Keratinocyte (primary cell): ENCODE measurements around the gene TGM4. TPM values are rescaled to one million over a fixed set of nuclear protein-coding genes. Genes with fewer than 3 reads are reported as not detected.

Experiments
- DNase-seq: peaks from one replicate; pipeline ENCODE4 v3.0.0-alpha.2; 2011; ENCODE audit warnings: low read depth, missing footprints, low spot score
- FAIRE-seq: peaks from 2 replicates; lab custom pipeline; 2011; peaks lifted over from hg19 to GRCh38; lab: Jason Lieb, UNC
- H2AFZ ChIP-seq: 2 replicates; pipeline ENCODE4 v1.6.0; 2012; ENCODE audit warnings: low read length, control low read depth, inconsistent platforms; ENCODE audit not compliant: control insufficient read depth
- H3K27ac ChIP-seq: 2 replicates; pipeline ENCODE4 v1.5.1; 2011; ENCODE audit warnings: low read length; ENCODE audit not compliant: control insufficient read depth, insufficient read depth
- H3K27me3 ChIP-seq: 3 replicates; pipeline ENCODE4 v1.6.0; 2011; ENCODE audit warnings: low read length; ENCODE audit not compliant: control insufficient read depth, insufficient read depth; ENCODE audit errors: extremely low read depth
- H3K36me3 ChIP-seq, 2 experiments: 2 replicates in 1 of 2; 3 replicates in 1 of 2; pipeline ENCODE4 v1.5.1; 2011; ENCODE audit warnings: low read length in 2 of 2, mild to moderate bottlenecking in 1 of 2; ENCODE audit not compliant: control insufficient read depth in 2 of 2, insufficient read depth in 2 of 2; ENCODE audit errors: extremely low read depth in 1 of 2
- H3K4me1 ChIP-seq: 3 replicates; pipeline ENCODE4 v1.5.1; 2011; ENCODE audit warnings: low read length; ENCODE audit not compliant: control insufficient read depth, insufficient read depth; ENCODE audit errors: extremely low read depth
- H3K4me2 ChIP-seq: 3 replicates; pipeline ENCODE4 v1.6.0; 2011; ENCODE audit warnings: low read depth, low read length; ENCODE audit not compliant: control insufficient read depth, insufficient read depth; ENCODE audit errors: extremely low read depth
- H3K4me3 ChIP-seq, 3 experiments: fragments of 200-600 bp in 1 of 3; sonication (generic) in 1 of 3; 2 replicates in 2 of 3; 3 replicates in 1 of 3; pipeline ENCODE4 v1.5.1; 2011 to 2016; ENCODE audit warnings: low read length in 3 of 3, mild to moderate bottlenecking in 3 of 3, control low read depth in 2 of 3, inconsistent platforms in 1 of 3, low read depth in 1 of 3, mixed read lengths in 1 of 3, mixed run types in 1 of 3, moderate library complexity in 1 of 3; ENCODE audit not compliant: control insufficient read depth in 2 of 3, insufficient read depth in 2 of 3; ENCODE audit errors: extremely low read depth in 1 of 3
- H3K79me2 ChIP-seq: 2 replicates; pipeline ENCODE4 v1.6.0; 2012; ENCODE audit warnings: low read length; ENCODE audit not compliant: control insufficient read depth, insufficient read depth
- H3K9ac ChIP-seq: 3 replicates; pipeline ENCODE4 v1.6.0; 2011; ENCODE audit warnings: low read length; ENCODE audit not compliant: control insufficient read depth, insufficient read depth; ENCODE audit errors: extremely low read depth
- H3K9me1 ChIP-seq: 3 replicates; pipeline ENCODE4 v1.6.0; 2011; ENCODE audit warnings: low read length; ENCODE audit not compliant: control insufficient read depth, insufficient read depth; ENCODE audit errors: extremely low read depth
- H3K9me3 ChIP-seq: 2 replicates; pipeline ENCODE4 v1.5.1; 2012; ENCODE audit warnings: low read depth, low read length; ENCODE audit not compliant: control insufficient read depth
- H4K20me1 ChIP-seq: 3 replicates; pipeline ENCODE4 v1.6.0; 2011; ENCODE audit warnings: low read length; ENCODE audit not compliant: control insufficient read depth, insufficient read depth; ENCODE audit errors: extremely low read depth
- CTCF ChIP-seq, 3 experiments: IDR thresholded peaks in 1 of 3; conservative IDR thresholded peaks in 1 of 3; optimal IDR thresholded peaks in 1 of 3; 2 replicates in 2 of 3; 3 replicates in 1 of 3; pipeline versions ENCODE3 to v1.5.1; 2011; ENCODE audit warnings: low read length in 3 of 3, mild to moderate bottlenecking in 3 of 3, moderate library complexity in 2 of 3, control low read depth in 1 of 3, inconsistent platforms in 1 of 3; ENCODE audit not compliant: insufficient read depth in 2 of 3; ENCODE audit errors: extremely low read depth in 1 of 3
- EZH2 ChIP-seq: IDR thresholded peaks from one replicate; pipeline ENCODE4 v1.6.1; 2012; ENCODE audit warnings: inconsistent platforms, mild to moderate bottlenecking, low read length, moderate library complexity
- dilution Hi-C: fragments of 300-500 bp; cut with MboI; formaldehyde crosslinking; loops from one replicate; pipeline ENCODE4 v1.7.0; 2020; ENCODE audit warnings: low sequenced_read_pairs; ENCODE audit not compliant: extremely low pct_ligation_motif_present
- polyA plus RNA-seq, 5 experiments: library from polyadenylated mRNA; depleted of rRNA in 3 of 5; stranded (reverse) in 3 of 5; stranded (forward) in 1 of 5; unstranded in 1 of 5; fragments of >200 nt; gene quantifications; 1 replicate in 1 of 5; 2 replicates in 3 of 5; 3 replicates in 1 of 5; pipeline versions ENCODE4 v1.2.1 to v1.2.3, GENCODE V29; 2011 to 2012; ENCODE audit warnings: missing spikeins in 2 of 5, low read depth in 1 of 5, low replicate concordance in 1 of 5

TGM4 gene
- polyA plus RNA-seq, 1 donor (not counting 4 experiments of a cell fraction or from before 2014, with no cell fraction given): 1.3 TPM

GRCh38 chr3:44932271-44932670 is 57.9 kb downstream of the TGM4 start:
- FAIRE-seq (no peak), DNase-seq (no peak)
- H4K20me1 ChIP-seq: no peaks in the 10 kb centered on the region
- no peaks in the 10 kb centered on the region for H3K27me3 ChIP-seq
- no peak overlapping the region for H2AFZ ChIP-seq
- H3K9ac ChIP-seq: no peak overlapping the region
- H3K27ac ChIP-seq: no peak overlapping the region
- peaks cover 43 to 49% of the 10 kb centered on the region in 2 experiments for H3K36me3 ChIP-seq
- H3K4me3 ChIP-seq: no peak overlapping the region
- no peaks in the 10 kb centered on the region for H3K9me1 ChIP-seq
- TF ChIP-seq EZH2: no peak
- no peak for TF ChIP-seq CTCF (optimal IDR thresholded peaks at IDR 0.05 in 1 of 3, IDR thresholded peaks at IDR 0.05 in 1 of 3, conservative IDR thresholded peaks at IDR 0.05 in 1 of 3; ENCODE audit: extremely low read depth in 1 of 3, insufficient read depth in 2 of 3, low read length in 3 of 3)
- no peaks in the 10 kb centered on the region for H3K9me3 ChIP-seq
- H3K4me1 ChIP-seq: no peaks in the 10 kb centered on the region
- dilution Hi-C loops: no loop called here
- no peak overlapping the region for H3K4me2 ChIP-seq
- peaks cover 11% of the 10 kb centered on the region for H3K79me2 ChIP-seq

GRCh38 chr3:44932986-44933944 is 58.9 kb downstream of the TGM4 start:
- H3K27ac ChIP-seq: no peak overlapping the region
- no peaks in the 10 kb centered on the region for H3K4me1 ChIP-seq
- H3K9ac ChIP-seq: no peak overlapping the region
- no peaks in the 10 kb centered on the region for H3K9me1 ChIP-seq
- no peak for FAIRE-seq
- H3K36me3 ChIP-seq: peaks cover 45 to 49% of the 10 kb centered on the region in 2 experiments
- no peaks in the 10 kb centered on the region for H3K9me3 ChIP-seq
- DNase-seq: no peak
- peaks cover 14% of the 10 kb centered on the region for H3K79me2 ChIP-seq
- no peak overlapping the region for H2AFZ ChIP-seq
- H3K27me3 ChIP-seq: no peaks in the 10 kb centered on the region
- H3K4me3 ChIP-seq: no peak overlapping the region
- H4K20me1 ChIP-seq: no peaks in the 10 kb centered on the region
- no peak overlapping the region for H3K4me2 ChIP-seq
- TF ChIP-seq CTCF (optimal IDR thresholded peaks at IDR 0.05 in 1 of 3, IDR thresholded peaks at IDR 0.05 in 1 of 3, conservative IDR thresholded peaks at IDR 0.05 in 1 of 3; ENCODE audit: extremely low read depth in 1 of 3, insufficient read depth in 2 of 3, low read length in 3 of 3) (no peak), EZH2 (no peak)
- dilution Hi-C loops: no loop called here
